ENCODE data around the gene S100A2. TPM values are rescaled to one million over a fixed set of nuclear protein-coding genes. Genes with fewer than 3 reads are reported as not detected.

The S100A2 gene
- total and polyA plus RNA-seq, 2 of the 13 experiments (the other 11 are each of a cell fraction or from before 2014, with no cell fraction given), result 1.2 TPM

DNA sequence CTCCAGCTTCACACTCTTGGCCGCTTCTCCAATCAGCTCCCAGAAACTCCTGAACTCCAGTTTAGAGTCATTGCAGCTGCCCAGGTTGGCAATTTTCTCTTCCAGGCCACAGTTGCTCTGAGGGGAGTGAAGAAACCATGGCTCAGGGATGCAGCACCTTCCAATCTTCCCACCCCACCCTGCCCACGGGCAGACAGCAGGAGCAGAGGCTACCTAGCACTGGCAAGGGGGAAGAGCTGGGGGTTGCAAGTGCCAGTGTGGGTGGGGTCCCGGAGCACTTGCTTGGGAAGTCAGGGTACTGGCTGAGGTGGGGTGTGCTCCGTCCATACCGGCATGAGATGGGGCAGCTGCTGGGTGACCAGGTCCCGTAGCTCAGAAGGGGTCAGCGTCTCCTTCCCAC lies 49.3 kb upstream of the S100A2 start (continued):
- no peak for TF ChIP-seq REXO4 (CRISPR knock-in tag; IDR thresholded peaks at IDR 0.05; ENCODE audit: borderline replicate concordance)
- TF ChIP-seq REPIN1 (CRISPR knock-in tag; IDR thresholded peaks at IDR 0.05; ENCODE audit: borderline replicate concordance, low read depth), result no peak

DNA sequence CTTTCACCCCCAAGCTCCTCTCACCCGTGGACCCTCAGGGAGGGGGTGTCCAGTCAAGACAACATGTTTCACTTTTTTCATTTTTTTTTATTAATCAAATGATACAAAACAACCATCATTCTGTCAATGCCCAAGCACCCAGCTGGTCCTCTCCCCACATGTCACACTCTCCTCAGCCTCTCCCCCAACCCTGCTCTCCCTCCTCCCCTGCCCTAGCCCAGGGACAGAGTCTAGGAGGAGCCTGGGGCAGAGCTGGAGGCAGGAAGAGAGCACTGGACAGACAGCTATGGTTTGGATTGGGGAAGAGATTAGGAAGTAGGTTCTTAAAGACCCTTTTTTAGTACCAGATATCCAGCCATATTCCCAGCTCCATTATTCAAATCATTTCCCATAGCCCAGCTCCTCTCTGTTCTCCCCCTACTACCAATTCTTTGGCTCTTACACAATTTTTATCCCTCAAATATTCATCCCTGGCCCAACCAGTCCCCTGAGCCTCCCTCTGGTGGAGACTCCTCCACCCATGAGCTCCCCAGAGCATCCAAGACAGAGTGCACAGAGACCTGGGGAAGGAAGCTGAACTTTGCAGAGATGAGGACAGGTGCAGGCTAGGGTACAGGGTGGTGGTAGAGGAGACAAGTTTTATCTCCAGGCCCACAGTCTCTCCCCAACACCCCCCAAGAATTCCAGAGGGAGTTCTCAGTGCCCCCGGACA lies 48.7 kb upstream of the S100A2 start:
- Histone ChIP-seq H3K4me1 (ENCODE audit: insufficient read depth, low read length) (peaks cover 76% of the 10 kb centered on the region), H3K9me3 (ENCODE audit: low read length) (no peaks in the 10 kb centered on the region), H3K27ac (ENCODE audit: extremely low read length, insufficient read depth, low read length) (no peak overlapping the region), H3K4me2 (ENCODE audit: low read depth, low read length) (no peak overlapping the region), H3K9ac (ENCODE audit: insufficient read depth, low read depth, low read length) (no peak overlapping the region), H3K4me3 (replicated peaks in 1 of 3; ENCODE audit: insufficient read depth in 1 of 3, low read depth in 2 of 3, low read length in 3 of 3) (no peak overlapping the region), H3K79me2 (ENCODE audit: insufficient read depth, low read length) (peaks cover 6% of the 10 kb centered on the region), H3K27me3 (ENCODE audit: control insufficient read depth in 1 of 2, insufficient read depth in 2 of 2, low read length in 2 of 2) (no peaks in the 10 kb centered on the region), H2AFZ (ENCODE audit: low read length) (no peak overlapping the region), H4K20me1 (ENCODE audit: insufficient read depth, low read length) (no peaks in the 10 kb centered on the region), H3K36me3 (replicated peaks in 1 of 2; ENCODE audit: control insufficient read depth in 1 of 2, insufficient read depth in 2 of 2, low read length in 2 of 2) (peaks cover 0 to 1% of the 10 kb centered on the region in 2 experiments; a peak in 1 of 5 replicates)
- WGBS (ENCODE audit: low lambda C conversion rate), result 72% methylated on average over 2 of the region's 2 CpGs
- in situ Hi-C loops (cut with HindIII; ENCODE audit: extremely low pct_ligation_motif_present, low pct_unique_long_range_greater_than_20kb) (no loop called here), intact Hi-C loops (cut with micrococcal nuclease; ENCODE audit: unreplicated experiment) (no loop called here)
- POLR2A ChIA-PET, result interaction anchor here (5.4 to 12.2 kb wide), 2 partner anchors 11 to 20 kb away, joined by 63 to 390 read pairs; partner anchors contain the start of genes CHTOP, S100A1 and S100A13
- no TSS peak for BruUV-seq (replicated peaks)
- FAIRE-seq, result no peak
- CTCF ChIA-PET (ENCODE audit: low intra/inter-chr PET ratio, low total read pairs), result no interaction called here
- peak; percentile 95 for TF ChIP-seq ZNF263 (CRISPR knock-in tag; IDR thresholded peaks at IDR 0.05)
- no peak for TF ChIP-seq ZBED4 (CRISPR knock-in tag; IDR thresholded peaks at IDR 0.05; ENCODE audit: borderline replicate concordance)
- DNase-seq (ENCODE audit: low spot score), result no peak
- ATAC-seq, result no peak

All from HepG2 (cell line).